Tibial nerve (tissue), 3 donors: ENCODE measurements around the gene RSRP1.
"Not testable (repeated sequence)": the region's sequence is repeated elsewhere in the genome, so short reads cannot be mapped to it uniquely, and the experiment has no call there.

Experiments
- CTCF ChIP-seq, 5 experiments: fragments of 200-600 bp in 3 of 5; fragments of 450-650 bp in 2 of 5; sonication (generic) in 3 of 5; IDR thresholded peaks; one replicate each; pipeline ENCODE4 v1.5.1; 2016 to 2019; ENCODE audit warnings: antibody characterized with exemption in 5 of 5, mild to moderate bottlenecking in 3 of 5, moderate library complexity in 2 of 5
- POLR2A ChIP-seq, 2 donors: fragments of 450-650 bp; IDR thresholded peaks; one replicate each; pipeline ENCODE4 v1.6.1; 2017; ENCODE audit warnings: antibody characterized with exemption in 2 of 2, mild to moderate bottlenecking in 2 of 2, moderate library complexity in 2 of 2

DNA sequence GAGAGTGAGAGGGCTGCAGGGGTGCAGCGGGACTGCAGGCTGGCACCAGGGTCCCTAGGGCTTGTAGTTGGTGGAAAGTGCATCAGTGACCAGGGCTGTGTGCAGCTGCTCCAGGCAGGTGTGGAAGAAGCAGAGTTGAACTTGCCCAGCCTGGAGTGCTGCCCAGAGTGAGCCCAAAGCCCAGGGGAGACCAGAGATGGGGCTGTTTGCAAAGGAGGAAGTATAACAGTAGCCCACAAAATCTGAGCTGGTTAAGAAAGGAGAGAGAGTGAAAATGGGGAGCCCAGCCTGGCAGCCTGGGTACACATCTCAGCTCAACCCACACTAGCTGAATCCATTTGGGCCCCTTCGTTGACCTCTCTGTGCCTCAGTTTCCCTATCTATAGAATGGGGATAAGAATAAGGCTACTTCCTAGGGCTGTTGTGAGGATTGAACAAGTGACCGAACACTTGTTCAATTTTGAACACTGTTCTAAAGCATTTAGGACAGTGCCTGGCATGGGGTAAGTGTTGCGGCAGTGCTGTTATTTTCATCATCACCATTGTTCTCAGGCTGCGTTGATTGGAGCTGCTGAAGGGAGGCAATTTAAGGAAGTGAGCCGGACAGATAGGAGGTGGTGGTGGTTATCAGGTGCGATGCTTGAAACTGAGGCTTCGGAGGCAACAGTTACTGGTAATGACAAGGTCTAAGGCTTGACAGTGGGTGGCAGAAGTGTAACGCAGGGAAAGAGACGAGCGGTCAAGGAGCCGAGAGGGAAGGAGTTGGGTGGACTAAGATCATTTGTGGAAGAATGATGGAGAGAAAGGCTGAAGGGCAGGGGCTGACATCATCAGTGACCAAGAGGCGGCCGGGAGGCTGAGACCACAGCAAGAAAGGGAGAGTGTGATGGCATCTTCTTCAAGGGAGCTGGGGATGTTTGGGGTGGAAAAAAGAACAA, 47.9 kb upstream of the RSRP1 start:
- TF ChIP-seq POLR2A, CTCF (IDR thresholded peaks at IDR 0.05): not testable (repeated sequence)
